ENCODE results near the gene C3orf52.

DNA sequence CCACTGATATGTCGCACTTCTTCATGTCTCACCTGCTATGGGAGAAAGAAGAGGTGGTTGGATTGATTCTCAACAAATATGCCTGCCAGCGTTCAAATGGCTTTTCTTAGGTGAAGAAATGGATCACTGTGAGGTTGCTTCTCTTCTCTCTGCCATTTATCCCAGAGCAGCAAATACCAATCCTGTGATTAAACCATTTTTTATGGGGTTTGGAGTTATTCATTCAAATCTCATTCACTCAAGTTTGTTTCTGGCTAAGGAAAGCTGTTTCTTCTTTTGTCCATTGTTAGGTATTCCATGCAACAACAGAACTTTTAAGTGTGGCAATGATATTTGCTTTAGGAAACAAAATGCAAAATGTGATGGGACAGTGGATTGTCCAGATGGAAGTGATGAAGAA is 12.2 kb upstream of the C3orf52 start:
- TF ChIP-seq EZH2phosphoT487 (conservative IDR thresholded peaks at IDR 0.05; ENCODE audit: low read length), result no peak
- TF ChIP-seq, protein P1, sequence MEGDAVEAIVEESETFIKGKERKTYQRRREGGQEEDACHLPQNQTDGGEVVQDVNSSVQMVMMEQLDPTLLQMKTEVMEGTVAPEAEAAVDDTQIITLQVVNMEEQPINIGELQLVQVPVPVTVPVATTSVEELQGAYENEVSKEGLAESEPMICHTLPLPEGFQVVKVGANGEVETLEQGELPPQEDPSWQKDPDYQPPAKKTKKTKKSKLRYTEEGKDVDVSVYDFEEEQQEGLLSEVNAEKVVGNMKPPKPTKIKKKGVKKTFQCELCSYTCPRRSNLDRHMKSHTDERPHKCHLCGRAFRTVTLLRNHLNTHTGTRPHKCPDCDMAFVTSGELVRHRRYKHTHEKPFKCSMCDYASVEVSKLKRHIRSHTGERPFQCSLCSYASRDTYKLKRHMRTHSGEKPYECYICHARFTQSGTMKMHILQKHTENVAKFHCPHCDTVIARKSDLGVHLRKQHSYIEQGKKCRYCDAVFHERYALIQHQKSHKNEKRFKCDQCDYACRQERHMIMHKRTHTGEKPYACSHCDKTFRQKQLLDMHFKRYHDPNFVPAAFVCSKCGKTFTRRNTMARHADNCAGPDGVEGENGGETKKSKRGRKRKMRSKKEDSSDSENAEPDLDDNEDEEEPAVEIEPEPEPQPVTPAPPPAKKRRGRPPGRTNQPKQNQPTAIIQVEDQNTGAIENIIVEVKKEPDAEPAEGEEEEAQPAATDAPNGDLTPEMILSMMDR (IDR thresholded peaks at IDR 0.05; ENCODE audit: insufficient read depth, low read length, poor library complexity, severe bottlenecking), result no peak
